PC-9 (cell line): Measurements from ENCODE around the gene ZDHHC18. TPM values are rescaled to one million over a fixed set of nuclear protein-coding genes. Genes with fewer than 3 reads are reported as not detected.
"Not testable (repeated sequence)": the region's sequence is repeated elsewhere in the genome, so short reads cannot be mapped to it uniquely, and the experiment has no call there.

Experiments used
- BruUV-seq: library from RNA; stranded (reverse); fragments of 400-500 nt; replicated peaks from 2 replicates; lab custom pipeline; 2021; lab: Mats Ljungman, UMichigan
- CTCF ChIA-PET: fragments of 300-600 bp; sonication (Branson Sonifier 250); formaldehyde crosslinking; loops from one replicate; lab custom pipeline; 2022; ENCODE audit warnings: antibody characterized with exemption; lab: Charles Lee
- POLR2A ChIA-PET: fragments of 300-600 bp; sonication (Branson Sonifier 250); formaldehyde crosslinking; loops from one replicate; lab custom pipeline; 2022; ENCODE audit warnings: antibody characterized with exemption; ENCODE audit not compliant: unreplicated experiment; lab: Charles Lee
- DNase-seq, 2 experiments: peaks; one replicate each; pipeline versions ENCODE4 v3.0.0 to v3.0.0-alpha.2; 2015 to 2022; ENCODE audit warnings: mixed read lengths in 1 of 2
- H2AFZ ChIP-seq: fragments of 200-600 bp; sonication (generic); 2 replicates; pipeline ENCODE4 v1.8.1; 2017; ENCODE audit warnings: antibody characterized with exemption
- H3F3A ChIP-seq: fragments of 200-600 bp; sonication (generic); 2 replicates; pipeline ENCODE4 v1.8.1; 2017; ENCODE audit warnings: antibody characterized with exemption, mild to moderate bottlenecking, low read depth; ENCODE audit not compliant: insufficient read depth
- H3K27ac ChIP-seq: fragments of 200-600 bp; sonication (generic); 2 replicates; pipeline ENCODE4 v1.6.1; 2016; ENCODE audit warnings: mixed run types
- H3K27me3 ChIP-seq: fragments of 200-600 bp; sonication (generic); 2 replicates; pipeline ENCODE4 v1.6.1; 2016; ENCODE audit warnings: low read depth, mixed run types; ENCODE audit not compliant: insufficient read depth
- H3K36me3 ChIP-seq: fragments of 200-600 bp; sonication (generic); 2 replicates; pipeline ENCODE4 v1.6.1; 2016; ENCODE audit warnings: low read depth, mixed run types
- H3K4me1 ChIP-seq: fragments of 200-600 bp; sonication (generic); replicated peaks from 2 replicates; pipeline ENCODE4 v1.6.1; 2016; ENCODE audit warnings: mixed run types; ENCODE audit not compliant: insufficient read depth
- H3K4me2 ChIP-seq: fragments of 200-600 bp; sonication (generic); 2 replicates; pipeline ENCODE4 v1.6.1; 2017; ENCODE audit warnings: mixed run types
- H3K4me3 ChIP-seq: fragments of 200-600 bp; sonication (generic); 2 replicates; pipeline ENCODE4 v1.6.1; 2016; ENCODE audit warnings: mixed run types
- H3K79me2 ChIP-seq: fragments of 200-600 bp; sonication (generic); 2 replicates; pipeline ENCODE4 v1.6.1; 2017; ENCODE audit warnings: low read depth, mixed run types
- H3K9me2 ChIP-seq: fragments of 200-600 bp; sonication (generic); 2 replicates; pipeline ENCODE4 v1.8.1; 2017; ENCODE audit warnings: mild to moderate bottlenecking; ENCODE audit not compliant: insufficient read depth
- H3K9me3 ChIP-seq: fragments of 200-600 bp; sonication (generic); 2 replicates; pipeline ENCODE4 v1.8.1; 2016; ENCODE audit warnings: low read depth; ENCODE audit not compliant: insufficient read depth
- H4K20me1 ChIP-seq: fragments of 200-600 bp; sonication (generic); 2 replicates; pipeline ENCODE4 v1.8.1; 2017; ENCODE audit not compliant: insufficient read depth
- EZH2 ChIP-seq: fragments of 200-600 bp; sonication (generic); IDR thresholded peaks from 2 replicates; pipeline ENCODE4 v1.8.0; 2017; ENCODE audit warnings: antibody characterized with exemption, low read depth
- intact Hi-C: fragments of 100-400 bp; cut with micrococcal nuclease; formaldehyde crosslinking; loops from one replicate; pipeline ENCODE4 v1.10.0; 2022; ENCODE audit not compliant: unreplicated experiment
- total RNA-seq: library from RNA; stranded (reverse); gene quantifications from 2 replicates; pipeline ENCODE4 v1.2.3, GENCODE V29; 2021
- TF ChIP-seq, protein P1 (sequence below): fragments of 200-600 bp; sonication (generic); conservative IDR thresholded peaks from 2 replicates; pipeline ENCODE4 v1.6.1; 2017; ENCODE audit warnings: mixed run types, antibody characterized with exemption, mild to moderate bottlenecking, moderate library complexity

Gene ZDHHC18
- total RNA-seq, 1 experiment from 2014 or later = 36.1 TPM

DNA sequence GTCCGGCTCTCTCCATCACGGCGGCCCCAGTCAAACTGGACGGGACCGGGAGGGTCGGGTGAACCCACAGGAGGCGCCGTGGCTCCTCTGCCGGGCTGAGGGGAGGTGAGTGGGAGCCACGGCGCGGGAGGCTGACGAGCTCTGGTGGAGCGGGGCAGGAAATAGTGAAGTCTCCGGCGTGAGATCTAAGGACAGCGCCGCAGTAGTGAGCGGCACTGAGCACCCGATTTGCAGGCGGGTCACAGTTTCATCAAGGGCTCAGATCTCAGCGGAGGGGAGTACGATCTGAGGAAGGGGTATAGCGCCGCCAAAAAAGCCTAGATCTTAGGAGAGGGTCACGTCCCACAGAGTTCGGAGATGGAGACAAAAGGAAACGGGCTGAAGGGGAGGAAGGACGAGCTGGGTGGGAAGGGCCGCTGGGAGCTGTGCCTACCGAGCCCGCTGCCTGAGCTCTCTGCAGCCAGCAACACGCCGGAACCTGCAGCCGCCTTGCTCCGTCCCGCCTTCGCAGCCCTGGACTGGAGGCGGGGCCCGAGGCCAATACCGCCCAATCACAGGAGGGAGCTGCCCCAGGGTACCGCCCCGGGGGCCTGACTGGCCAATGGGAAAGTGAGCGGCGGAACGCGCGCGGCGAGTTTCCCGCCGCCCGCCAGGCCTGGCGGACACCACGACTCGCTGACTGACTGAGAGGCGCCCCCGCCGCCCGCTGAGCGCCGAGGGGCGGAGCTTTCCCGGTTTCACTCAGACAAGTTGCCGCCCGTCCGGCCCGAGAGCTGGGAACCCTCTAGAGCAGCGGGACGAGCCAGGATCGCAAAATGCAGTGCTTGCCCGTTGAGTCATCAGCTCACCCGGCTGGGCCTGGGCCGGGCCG lies 38.4 kb downstream of the ZDHHC18 start:
- Histone ChIP-seq H3K79me2 (peaks cover 23% of the 10 kb centered on the region), H4K20me1 (no peaks in the 10 kb centered on the region), H3K36me3 (no peaks in the 10 kb centered on the region), H3K4me2 (peak overlapping the region; percentile 85), H2AFZ (no peak overlapping the region), H3K27me3 (no peaks in the 10 kb centered on the region), H3K9me2 (no peaks in the 10 kb centered on the region), H3K27ac (peak overlapping the region; percentile 100), H3F3A (peaks cover 56% of the 10 kb centered on the region), H3K9me3 (no peaks in the 10 kb centered on the region), H3K4me1 (peaks cover 57% of the 10 kb centered on the region), H3K4me3 (peak overlapping the region; percentile 85)
- DNase-seq = peak; percentile 86 to 98
- intact Hi-C loops = loop anchor here (10.0 kb wide), 2 partner anchors 170 to 510 kb away; partner anchors contain the start of genes ARID1A and CRYBG2
- CTCF ChIA-PET = interaction anchor here (0.6 to 2.0 kb wide), 5 partner anchors 16 to 335 kb away, joined by 3 to 9 read pairs (median 5); partner anchors contain the start of gene RPS6KA1
- POLR2A ChIA-PET = interaction anchor here (0.5 to 3.2 kb wide), 14 partner anchors 10 to 631 kb away, joined by 3 to 42 read pairs (median 4); partner anchors contain the start of genes CEP85, PIGV and TRNP1
- BruUV-seq = TSS peak; percentile 82
- TF ChIP-seq, protein P1, sequence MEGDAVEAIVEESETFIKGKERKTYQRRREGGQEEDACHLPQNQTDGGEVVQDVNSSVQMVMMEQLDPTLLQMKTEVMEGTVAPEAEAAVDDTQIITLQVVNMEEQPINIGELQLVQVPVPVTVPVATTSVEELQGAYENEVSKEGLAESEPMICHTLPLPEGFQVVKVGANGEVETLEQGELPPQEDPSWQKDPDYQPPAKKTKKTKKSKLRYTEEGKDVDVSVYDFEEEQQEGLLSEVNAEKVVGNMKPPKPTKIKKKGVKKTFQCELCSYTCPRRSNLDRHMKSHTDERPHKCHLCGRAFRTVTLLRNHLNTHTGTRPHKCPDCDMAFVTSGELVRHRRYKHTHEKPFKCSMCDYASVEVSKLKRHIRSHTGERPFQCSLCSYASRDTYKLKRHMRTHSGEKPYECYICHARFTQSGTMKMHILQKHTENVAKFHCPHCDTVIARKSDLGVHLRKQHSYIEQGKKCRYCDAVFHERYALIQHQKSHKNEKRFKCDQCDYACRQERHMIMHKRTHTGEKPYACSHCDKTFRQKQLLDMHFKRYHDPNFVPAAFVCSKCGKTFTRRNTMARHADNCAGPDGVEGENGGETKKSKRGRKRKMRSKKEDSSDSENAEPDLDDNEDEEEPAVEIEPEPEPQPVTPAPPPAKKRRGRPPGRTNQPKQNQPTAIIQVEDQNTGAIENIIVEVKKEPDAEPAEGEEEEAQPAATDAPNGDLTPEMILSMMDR = no peak
- no peak for TF ChIP-seq EZH2

DNA sequence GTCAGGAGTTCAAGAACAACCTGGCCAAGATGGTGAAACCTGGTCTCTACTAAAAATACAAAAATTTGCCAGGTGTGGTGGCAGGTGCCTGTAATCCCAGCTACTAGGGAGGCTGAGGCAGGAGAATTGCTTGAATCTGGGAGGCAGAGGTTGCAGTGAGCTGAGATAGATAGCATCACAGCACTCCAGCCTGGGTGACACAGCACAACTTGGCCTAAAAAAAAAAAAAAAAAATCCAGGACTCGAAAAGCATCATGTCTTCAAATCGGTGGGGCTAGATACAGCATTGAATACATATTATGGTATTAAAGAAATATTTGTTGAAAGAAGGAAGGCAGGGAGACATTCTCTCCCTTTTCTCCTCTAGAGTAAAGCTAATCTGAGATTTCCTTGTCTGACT lies 46.6 kb downstream of the ZDHHC18 start:
- H4K20me1 ChIP-seq, H3K79me2 ChIP-seq, BruUV-seq, H3K36me3 ChIP-seq, H2AFZ ChIP-seq, H3K27me3 ChIP-seq, DNase-seq, intact Hi-C loops, CTCF ChIA-PET, H3K4me3 ChIP-seq, H3K9me2 ChIP-seq, H3K9me3 ChIP-seq: not testable (repeated sequence)
- Histone ChIP-seq H3K4me1 (peaks cover 50% of the 10 kb centered on the region), H3F3A (peaks cover 32% of the 10 kb centered on the region), H3K27ac (peak overlapping the region; percentile 60), H3K4me2 (peak overlapping the region; percentile 23; the same call in 1 of the 2 replicates)
- POLR2A ChIA-PET = interaction anchor here (1.0 kb wide), 1 partner anchor 11 kb away, joined by 5 read pairs; no protein-coding TSS in a partner anchor

DNA sequence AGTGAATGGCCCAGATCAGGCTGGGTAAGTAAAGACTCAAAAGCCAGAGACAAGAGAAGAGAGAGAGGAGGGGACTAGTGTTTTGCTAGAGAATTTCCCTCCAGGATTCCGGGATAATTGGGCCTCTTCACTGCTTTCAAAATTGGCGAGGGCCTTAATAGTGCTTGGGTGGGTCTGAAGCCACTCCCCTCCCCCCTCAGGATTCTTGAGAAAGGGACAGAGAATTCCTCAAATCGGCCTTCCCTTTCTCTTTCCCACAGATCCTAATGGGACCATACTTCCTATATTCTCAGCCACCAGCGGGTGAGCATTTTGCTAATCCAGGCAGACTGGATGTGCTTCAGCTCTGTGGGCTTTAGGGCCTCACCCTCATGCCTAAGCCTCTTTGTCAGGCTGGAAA lies 48.4 kb downstream of the ZDHHC18 start:
- no peak overlapping the region for H2AFZ ChIP-seq
- H3K27ac ChIP-seq = peak overlapping the region; percentile 28
- intact Hi-C loops = no loop called here

More for the DNA sequence above, 48.4 kb downstream of the ZDHHC18 start:
- CTCF ChIA-PET = no interaction called here
- no TSS peak for BruUV-seq
- DNase-seq = no peak
- Histone ChIP-seq H3K4me3 (no peak overlapping the region), H4K20me1 (no peaks in the 10 kb centered on the region), H3K4me1 (peaks cover 43% of the 10 kb centered on the region), H3K36me3 (no peaks in the 10 kb centered on the region), H3F3A (peaks cover 29% of the 10 kb centered on the region), H3K79me2 (no peaks in the 10 kb centered on the region), H3K9me2 (no peaks in the 10 kb centered on the region), H3K4me2 (no peak overlapping the region), H3K27me3 (no peaks in the 10 kb centered on the region), H3K9me3 (no peaks in the 10 kb centered on the region)
- no peak for TF ChIP-seq EZH2
- TF ChIP-seq, protein P1 = no peak
- POLR2A ChIA-PET = no interaction called here
